Measurements from ENCODE around the gene ACO1. TPM values are rescaled to one million over a fixed set of nuclear protein-coding genes. Genes with fewer than 3 reads are reported as not detected.

ACO1 gene
- total and polyA plus RNA-seq, 2 donors: 29.6 to 31.9 TPM

GRCh38 chr9:32360983-32361673 lies 23.3 kb upstream of the ACO1 start:
- no peak overlapping the region for H3K4me3 ChIP-seq (ENCODE audit: low read depth, low read length)
- no peak for DNase-seq (ENCODE audit: extremely low spot score)
- H3K27ac ChIP-seq (ENCODE audit: low read depth): no peak overlapping the region
- 70% methylated on average over 5 of the region's 5 CpGs for WGBS
- no peaks in the 10 kb centered on the region for H3K4me1 ChIP-seq (ENCODE audit: insufficient read depth)
- H3K36me3 ChIP-seq (ENCODE audit: insufficient read depth): no peaks in the 10 kb centered on the region

- H3K36me3 ChIP-seq (ENCODE audit: insufficient read depth): no peaks in the 10 kb centered on the region
- no peak overlapping the region for H3K27ac ChIP-seq (ENCODE audit: low read depth)
- H3K4me1 ChIP-seq (ENCODE audit: insufficient read depth): no peaks in the 10 kb centered on the region
- DNase-seq (ENCODE audit: extremely low spot score): no peak
- no peak overlapping the region for H3K4me3 ChIP-seq (ENCODE audit: low read depth, low read length)
Observed at GRCh38 chr9:32371279-32371678, 13.2 kb upstream of the ACO1 start.

GRCh38 chr9:32371679-32372078 lies 12.8 kb upstream of the ACO1 start:
- DNase-seq (ENCODE audit: extremely low spot score): no peak
- H3K27ac ChIP-seq (ENCODE audit: low read depth): no peak overlapping the region
- no peak overlapping the region for H3K4me3 ChIP-seq (ENCODE audit: low read depth, low read length)
- 89% methylated on average over 2 of the region's 2 CpGs for WGBS
- no peaks in the 10 kb centered on the region for H3K4me1 ChIP-seq (ENCODE audit: insufficient read depth)
- no peaks in the 10 kb centered on the region for H3K36me3 ChIP-seq (ENCODE audit: insufficient read depth)

- H3K36me3 ChIP-seq (ENCODE audit: insufficient read depth): no peaks in the 10 kb centered on the region
- 32% methylated on average over 2 of the region's 2 CpGs for WGBS
- no peak overlapping the region for H3K27ac ChIP-seq (ENCODE audit: low read depth)
- H3K4me1 ChIP-seq (ENCODE audit: insufficient read depth): no peaks in the 10 kb centered on the region
- DNase-seq (ENCODE audit: extremely low spot score): no peak
- no peak overlapping the region for H3K4me3 ChIP-seq (ENCODE audit: low read depth, low read length)
Observed at GRCh38 chr9:32376285-32376684, 8.2 kb upstream of the ACO1 start.

GRCh38 chr9:32378496-32378895 lies 5.9 kb upstream of the ACO1 start:
- Histone ChIP-seq H3K4me1 (ENCODE audit: insufficient read depth) (no peaks in the 10 kb centered on the region), H3K4me3 (ENCODE audit: low read depth, low read length) (no peak overlapping the region), H3K27ac (ENCODE audit: low read depth) (no peak overlapping the region), H3K36me3 (ENCODE audit: insufficient read depth) (no peaks in the 10 kb centered on the region)
- DNase-seq (ENCODE audit: extremely low spot score): peak; percentile 18
- WGBS: under 1% methylated on average over 3 of the region's 3 CpGs

GRCh38 chr9:32378993-32379729 lies 5.3 kb upstream of the ACO1 start:
- WGBS: 19% methylated on average over 5 of the region's 5 CpGs
- Histone ChIP-seq H3K4me3 (ENCODE audit: low read depth, low read length) (no peak overlapping the region), H3K4me1 (ENCODE audit: insufficient read depth) (no peaks in the 10 kb centered on the region), H3K27ac (ENCODE audit: low read depth) (no peak overlapping the region), H3K36me3 (ENCODE audit: insufficient read depth) (no peaks in the 10 kb centered on the region)
- DNase-seq (ENCODE audit: extremely low spot score): peak; percentile 76

- Histone ChIP-seq H3K4me1 (ENCODE audit: insufficient read depth) (no peaks in the 10 kb centered on the region), H3K27ac (ENCODE audit: low read depth) (no peak overlapping the region), H3K4me3 (ENCODE audit: low read depth, low read length) (no peak overlapping the region), H3K36me3 (ENCODE audit: insufficient read depth) (no peaks in the 10 kb centered on the region)
- no peak for DNase-seq (ENCODE audit: extremely low spot score)
- 83% methylated on average over 3 of the region's 3 CpGs for WGBS
Observed at GRCh38 chr9:32380944-32381343, 3.5 kb upstream of the ACO1 start.

GRCh38 chr9:32382565-32383320 lies 1.7 kb upstream of the ACO1 start:
- WGBS: 65% methylated on average over 14 of the region's 14 CpGs
- Histone ChIP-seq H3K27ac (ENCODE audit: low read depth) (no peak overlapping the region), H3K36me3 (ENCODE audit: insufficient read depth) (no peaks in the 10 kb centered on the region), H3K4me1 (ENCODE audit: insufficient read depth) (no peaks in the 10 kb centered on the region), H3K4me3 (ENCODE audit: low read depth, low read length) (no peak overlapping the region)
- DNase-seq (ENCODE audit: extremely low spot score): no peak

GRCh38 chr9:32384002-32384363 lies 460 bp upstream of the ACO1 start:
- peak overlapping the region; percentile 83 for H3K27ac ChIP-seq (ENCODE audit: low read depth)
- H3K4me3 ChIP-seq (ENCODE audit: low read depth, low read length): peak overlapping the region; percentile 72
- no peaks in the 10 kb centered on the region for H3K36me3 ChIP-seq (ENCODE audit: insufficient read depth)
- under 1% methylated on average over 13 of the region's 13 CpGs for WGBS
- no peaks in the 10 kb centered on the region for H3K4me1 ChIP-seq (ENCODE audit: insufficient read depth)
- no peak for DNase-seq (ENCODE audit: extremely low spot score)

- no peak for DNase-seq (ENCODE audit: extremely low spot score)
- Histone ChIP-seq H3K36me3 (ENCODE audit: insufficient read depth) (no peaks in the 10 kb centered on the region), H3K4me3 (ENCODE audit: low read depth, low read length) (peak overlapping the region; percentile 72), H3K27ac (ENCODE audit: low read depth) (peak overlapping the region; percentile 84), H3K4me1 (ENCODE audit: insufficient read depth) (no peaks in the 10 kb centered on the region)
- WGBS: 53% methylated on average over 2 of the region's 2 CpGs
Observed at GRCh38 chr9:32385152-32385884, 875 bp downstream of the ACO1 start.

- H3K36me3 ChIP-seq (ENCODE audit: insufficient read depth): no peaks in the 10 kb centered on the region
- H3K4me3 ChIP-seq (ENCODE audit: low read depth, low read length): no peak overlapping the region
- H3K27ac ChIP-seq (ENCODE audit: low read depth): no peak overlapping the region
- H3K4me1 ChIP-seq (ENCODE audit: insufficient read depth): no peaks in the 10 kb centered on the region
- no peak for DNase-seq (ENCODE audit: extremely low spot score)
- 86% methylated on average over 3 of the region's 3 CpGs for WGBS
Observed at GRCh38 chr9:32385885-32386283, 1.4 kb downstream of the ACO1 start.

- no peak overlapping the region for H3K27ac ChIP-seq (ENCODE audit: low read depth)
- WGBS: 65% methylated on average over 1 of the region's 1 CpG
- no peaks in the 10 kb centered on the region for H3K36me3 ChIP-seq (ENCODE audit: insufficient read depth)
- H3K4me3 ChIP-seq (ENCODE audit: low read depth, low read length): no peak overlapping the region
- no peaks in the 10 kb centered on the region for H3K4me1 ChIP-seq (ENCODE audit: insufficient read depth)
- no peak for DNase-seq (ENCODE audit: extremely low spot score)
Observed at GRCh38 chr9:32387256-32387655, 2.8 kb downstream of the ACO1 start.

- no peak for DNase-seq (ENCODE audit: extremely low spot score)
- H3K36me3 ChIP-seq (ENCODE audit: insufficient read depth): no peaks in the 10 kb centered on the region
- no peaks in the 10 kb centered on the region for H3K4me1 ChIP-seq (ENCODE audit: insufficient read depth)
- H3K27ac ChIP-seq (ENCODE audit: low read depth): no peak overlapping the region
- WGBS: 94% methylated on average over 6 of the region's 6 CpGs
- H3K4me3 ChIP-seq (ENCODE audit: low read depth, low read length): no peak overlapping the region
Observed at GRCh38 chr9:32389365-32389764, 4.9 kb downstream of the ACO1 start.

Measured in urinary bladder (tissue), 4 donors.